Stimulated activated CD4-positive, alpha-beta T cell treated with anti-CD3 and anti-CD28 coated beads, TNF-alpha, amount 100 ng/mL, for 48 hours (primary cell): ENCODE data around the gene PEAK1.
"Not testable (repeated sequence)": the region's sequence is repeated elsewhere in the genome, so short reads cannot be mapped to it uniquely, and the experiment has no call there.

Experiments
- DNase-seq, 3 donors: peaks; one replicate each; pipeline ENCODE4 v3.0.0-alpha.2; 2020; ENCODE audit warnings: low read depth in 3 of 3

PEAK1 gene

GRCh38 chr15:77426377-77426776 lies 6.5 kb upstream of the PEAK1 start:
- no peak for DNase-seq

GRCh38 chr15:77425104-77425503 lies 5.2 kb upstream of the PEAK1 start:
- no peak for DNase-seq

GRCh38 chr15:77421370-77421700 lies 1.4 kb upstream of the PEAK1 start:
- DNase-seq = peak in 1 of 3 donors; percentile 3

GRCh38 chr15:77420610-77421369 lies 886 bp upstream of the PEAK1 start, which contains the start of gene HMG20A:
TSS of gene HMG20A (plus strand) at chr15:77420888. CDS start at chr15:77458408, 37,520 bp downstream.
- DNase-seq = peak in 2 of 3 donors; percentile 32 to 42

- peak in 2 of 3 donors; percentile 21 to 34 for DNase-seq
Measured at GRCh38 chr15:77418966-77419835, 703 bp downstream of the PEAK1 start.

- DNase-seq = no peak
Measured at GRCh38 chr15:77418391-77418965, 1.4 kb downstream of the PEAK1 start.

- DNase-seq = no peak
Measured at GRCh38 chr15:77417602-77418001, 2.3 kb downstream of the PEAK1 start.

- no peak for DNase-seq
Measured at GRCh38 chr15:77416954-77417353, 3.0 kb downstream of the PEAK1 start.

- DNase-seq = no peak
Measured at GRCh38 chr15:77416148-77416455, 3.8 kb downstream of the PEAK1 start.

GRCh38 chr15:77415450-77416147 lies 4.3 kb downstream of the PEAK1 start:
- DNase-seq = no peak

- no peak for DNase-seq
Measured at GRCh38 chr15:77414789-77415442, 5.0 kb downstream of the PEAK1 start.

GRCh38 chr15:77413699-77414349 lies 6.1 kb downstream of the PEAK1 start:
- no peak for DNase-seq

- DNase-seq = no peak
Measured at GRCh38 chr15:77412972-77413698, 6.8 kb downstream of the PEAK1 start.

GRCh38 chr15:77411619-77411976 lies 8.3 kb downstream of the PEAK1 start:
- DNase-seq = no peak

GRCh38 chr15:77410701-77411618 lies 8.9 kb downstream of the PEAK1 start:
- no peak for DNase-seq

GRCh38 chr15:77410157-77410500 lies 9.8 kb downstream of the PEAK1 start:
- DNase-seq = not testable (repeated sequence)

GRCh38 chr15:77409259-77410156 lies 10.4 kb downstream of the PEAK1 start:
- DNase-seq = no peak

GRCh38 chr15:77406846-77407245 lies 13.1 kb downstream of the PEAK1 start:
- DNase-seq = no peak
